HL-60 (cell line): ENCODE measurements around the gene SOSTDC1.

Experiments
- GABPA ChIP-seq: IDR thresholded peaks from 2 replicates; pipeline ENCODE4 v1.6.1; 2012; ENCODE audit warnings: low read depth
- POLR2AphosphoS5 ChIP-seq: IDR thresholded peaks from 2 replicates; pipeline ENCODE4 v1.6.1; 2012; ENCODE audit warnings: low read depth
- SPI1 ChIP-seq: IDR thresholded peaks from 2 replicates; pipeline ENCODE4 v1.6.1; 2012; ENCODE audit warnings: low read depth, mild to moderate bottlenecking, borderline replicate concordance
- TF ChIP-seq, protein P1 (sequence below): IDR thresholded peaks from one replicate; pipeline ENCODE4 v1.5.1; 2011; ENCODE audit warnings: low read length, control low read depth, inconsistent platforms; ENCODE audit not compliant: insufficient read depth

DNA sequence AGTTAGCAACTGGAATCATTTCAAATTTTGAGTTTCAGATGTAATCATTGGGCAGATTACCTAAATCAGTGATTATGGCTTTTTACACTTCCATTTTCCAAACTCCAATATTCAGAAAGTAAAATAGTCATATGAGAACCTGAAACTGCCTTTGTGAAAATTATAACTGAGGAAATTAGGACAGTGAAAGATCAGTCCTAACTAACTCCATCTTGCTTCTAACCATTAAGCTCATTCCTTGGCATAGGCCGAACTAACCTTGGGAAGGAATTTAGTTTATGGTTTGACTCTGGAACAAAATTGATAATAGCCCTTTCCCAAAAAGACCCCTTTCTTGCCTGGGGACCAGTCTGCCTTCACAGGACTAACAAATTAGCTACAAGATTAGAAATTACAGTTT, 46.4 kb downstream of the SOSTDC1 start:
- TF ChIP-seq, protein P1, sequence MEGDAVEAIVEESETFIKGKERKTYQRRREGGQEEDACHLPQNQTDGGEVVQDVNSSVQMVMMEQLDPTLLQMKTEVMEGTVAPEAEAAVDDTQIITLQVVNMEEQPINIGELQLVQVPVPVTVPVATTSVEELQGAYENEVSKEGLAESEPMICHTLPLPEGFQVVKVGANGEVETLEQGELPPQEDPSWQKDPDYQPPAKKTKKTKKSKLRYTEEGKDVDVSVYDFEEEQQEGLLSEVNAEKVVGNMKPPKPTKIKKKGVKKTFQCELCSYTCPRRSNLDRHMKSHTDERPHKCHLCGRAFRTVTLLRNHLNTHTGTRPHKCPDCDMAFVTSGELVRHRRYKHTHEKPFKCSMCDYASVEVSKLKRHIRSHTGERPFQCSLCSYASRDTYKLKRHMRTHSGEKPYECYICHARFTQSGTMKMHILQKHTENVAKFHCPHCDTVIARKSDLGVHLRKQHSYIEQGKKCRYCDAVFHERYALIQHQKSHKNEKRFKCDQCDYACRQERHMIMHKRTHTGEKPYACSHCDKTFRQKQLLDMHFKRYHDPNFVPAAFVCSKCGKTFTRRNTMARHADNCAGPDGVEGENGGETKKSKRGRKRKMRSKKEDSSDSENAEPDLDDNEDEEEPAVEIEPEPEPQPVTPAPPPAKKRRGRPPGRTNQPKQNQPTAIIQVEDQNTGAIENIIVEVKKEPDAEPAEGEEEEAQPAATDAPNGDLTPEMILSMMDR: no peak
- TF ChIP-seq POLR2AphosphoS5 (no peak), GABPA (no peak), SPI1 (no peak)
